SK-N-SH treated with all-trans-retinoic acid at 6 μM for 48 hours (cell line): Measurements from ENCODE around the gene PES1.

Source experiments
- CSDC2 ChIP-seq: fragments of 250-450 bp; sonication (Bioruptor Pico); IDR thresholded peaks from 2 replicates; pipeline ENCODE4 v1.5.0; 2020; ENCODE audit warnings: mild to moderate bottlenecking, moderate library complexity
- TF ChIP-seq, protein P1 (sequence below): fragments of 250-450 bp; sonication (Bioruptor Pico); IDR thresholded peaks from 2 replicates; pipeline ENCODE4 v1.8.0; 2021; ENCODE audit warnings: low read depth, mild to moderate bottlenecking, moderate library complexity, borderline replicate concordance

DNA sequence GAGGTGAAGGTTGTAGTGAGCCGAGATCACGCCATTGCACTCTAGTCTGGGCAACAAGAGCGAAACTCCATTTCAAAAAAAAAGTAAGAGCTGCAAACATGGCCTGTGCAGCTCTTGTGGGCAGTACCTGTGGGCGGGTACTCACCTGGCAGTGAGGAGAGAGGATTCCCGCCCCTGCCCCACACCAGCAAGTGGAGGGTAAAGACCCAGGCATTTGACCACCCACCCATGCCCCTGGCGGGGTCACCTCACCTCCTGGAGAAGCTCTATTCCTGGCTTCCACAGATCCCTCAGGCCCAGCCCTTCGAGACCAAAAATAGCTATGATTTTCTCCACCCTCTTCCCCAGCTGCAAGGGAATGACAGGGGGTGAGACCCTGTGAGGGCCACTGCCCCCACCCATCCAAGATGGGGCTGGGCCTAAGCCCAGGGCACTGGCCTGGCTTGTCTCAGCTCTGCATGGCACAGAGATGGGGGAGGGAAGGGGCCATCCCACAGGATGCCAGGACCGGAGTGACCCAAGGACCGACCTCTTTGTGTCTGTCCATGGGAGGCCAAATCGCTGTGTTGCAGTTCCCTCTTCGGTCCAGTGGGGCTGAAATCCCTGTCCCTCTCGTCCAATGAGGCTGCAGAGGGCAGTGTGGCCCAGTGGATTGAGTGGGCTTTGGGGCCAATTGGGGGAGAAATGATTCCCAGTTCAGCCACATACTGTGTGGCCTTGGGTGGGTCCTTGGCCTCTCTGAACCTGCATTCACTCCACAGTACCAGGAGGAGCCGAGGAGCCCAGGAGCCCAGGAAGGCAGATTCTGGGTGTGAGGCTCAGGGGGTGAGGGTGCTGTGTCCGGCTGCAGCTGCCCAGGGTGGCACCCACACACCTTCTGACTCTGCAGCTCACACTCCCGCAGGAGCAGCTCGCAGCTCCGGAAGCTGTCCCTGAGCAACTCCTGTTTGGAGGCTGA, 59.8 kb downstream of the PES1 start:
- TF ChIP-seq, protein P1, sequence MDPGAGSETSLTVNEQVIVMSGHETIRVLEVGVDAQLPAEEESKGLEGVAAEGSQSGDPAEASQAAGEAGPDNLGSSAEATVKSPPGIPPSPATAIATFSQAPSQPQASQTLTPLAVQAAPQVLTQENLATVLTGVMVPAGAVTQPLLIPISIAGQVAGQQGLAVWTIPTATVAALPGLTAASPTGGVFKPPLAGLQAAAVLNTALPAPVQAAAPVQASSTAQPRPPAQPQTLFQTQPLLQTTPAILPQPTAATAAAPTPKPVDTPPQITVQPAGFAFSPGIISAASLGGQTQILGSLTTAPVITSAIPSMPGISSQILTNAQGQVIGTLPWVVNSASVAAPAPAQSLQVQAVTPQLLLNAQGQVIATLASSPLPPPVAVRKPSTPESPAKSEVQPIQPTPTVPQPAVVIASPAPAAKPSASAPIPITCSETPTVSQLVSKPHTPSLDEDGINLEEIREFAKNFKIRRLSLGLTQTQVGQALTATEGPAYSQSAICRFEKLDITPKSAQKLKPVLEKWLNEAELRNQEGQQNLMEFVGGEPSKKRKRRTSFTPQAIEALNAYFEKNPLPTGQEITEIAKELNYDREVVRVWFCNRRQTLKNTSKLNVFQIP (CRISPR knock-in tag): no peak
- no peak for TF ChIP-seq CSDC2 (CRISPR knock-in tag)
